ENCODE results near the gene GMDS. TPM values are rescaled to one million over a fixed set of nuclear protein-coding genes. Genes with fewer than 3 reads are reported as not detected.

The GMDS gene
- total RNA-seq, 1 donor from 2014 or later, result 7.2 TPM

GRCh38 chr6:1817033-1817761, 428.2 kb downstream of the GMDS start:
- no peak for TF ChIP-seq CTCF (IDR thresholded peaks at IDR 0.05; ENCODE audit: borderline replicate concordance)
- intact Hi-C loops (cut with micrococcal nuclease), result no loop called here
- H3K27ac ChIP-seq (replicated peaks), result peak overlapping the region; percentile 13

GRCh38 chr6:1815827-1816452, 429.5 kb downstream of the GMDS start:
- no peak for DNase-seq
- H3K4me1 ChIP-seq, result peaks cover 21% of the 10 kb centered on the region
- TF ChIP-seq CTCF (IDR thresholded peaks at IDR 0.05; ENCODE audit: borderline replicate concordance), result no peak
- H3K27ac ChIP-seq (replicated peaks), result no peak overlapping the region
- intact Hi-C loops (cut with micrococcal nuclease), result no loop called here
- no peaks in the 10 kb centered on the region for H3K9me3 ChIP-seq (replicated peaks)
- no peaks in the 10 kb centered on the region for H3K27me3 ChIP-seq (ENCODE audit: low read depth)
- no peaks in the 10 kb centered on the region for H3K36me3 ChIP-seq
- H3K4me3 ChIP-seq, result no peak overlapping the region

More at GRCh38 chr6:1817033-1817761, 428.2 kb downstream of the GMDS start:
- Histone ChIP-seq H3K4me3 (no peak overlapping the region), H3K36me3 (no peaks in the 10 kb centered on the region), H3K9me3 (replicated peaks) (no peaks in the 10 kb centered on the region), H3K27me3 (ENCODE audit: low read depth) (no peaks in the 10 kb centered on the region), H3K4me1 (peaks cover 33% of the 10 kb centered on the region)
- DNase-seq, result no peak

- Histone ChIP-seq H3K36me3 (no peaks in the 10 kb centered on the region), H3K4me1 (peaks cover 15% of the 10 kb centered on the region), H3K9me3 (replicated peaks) (no peaks in the 10 kb centered on the region), H3K4me3 (no peak overlapping the region), H3K27ac (replicated peaks) (no peak overlapping the region), H3K27me3 (ENCODE audit: low read depth) (no peaks in the 10 kb centered on the region)
- intact Hi-C loops (cut with micrococcal nuclease), result no loop called here
- DNase-seq, result no peak
- TF ChIP-seq CTCF (IDR thresholded peaks at IDR 0.05; ENCODE audit: borderline replicate concordance), result no peak
These were observed 431.1 kb downstream of the GMDS start for GRCh38 chr6:1814279-1814678.

- no peak for DNase-seq
- Histone ChIP-seq H3K27ac (replicated peaks) (no peak overlapping the region), H3K36me3 (no peaks in the 10 kb centered on the region), H3K4me3 (no peak overlapping the region), H3K9me3 (replicated peaks) (no peaks in the 10 kb centered on the region), H3K4me1 (peaks cover 11% of the 10 kb centered on the region), H3K27me3 (ENCODE audit: low read depth) (no peaks in the 10 kb centered on the region)
- intact Hi-C loops (cut with micrococcal nuclease), result no loop called here
- TF ChIP-seq CTCF (IDR thresholded peaks at IDR 0.05; ENCODE audit: borderline replicate concordance), result no peak
These were observed 432.9 kb downstream of the GMDS start for GRCh38 chr6:1812487-1812886.

- no peak for DNase-seq
- no peaks in the 10 kb centered on the region for H3K36me3 ChIP-seq
- TF ChIP-seq CTCF (IDR thresholded peaks at IDR 0.05; ENCODE audit: borderline replicate concordance), result no peak
- H3K4me3 ChIP-seq, result no peak overlapping the region
- H3K27ac ChIP-seq (replicated peaks), result no peak overlapping the region
- no peaks in the 10 kb centered on the region for H3K27me3 ChIP-seq (ENCODE audit: low read depth)
- intact Hi-C loops (cut with micrococcal nuclease), result no loop called here
- H3K4me1 ChIP-seq, result peaks cover 7% of the 10 kb centered on the region
- H3K9me3 ChIP-seq (replicated peaks), result no peaks in the 10 kb centered on the region
These were observed 433.4 kb downstream of the GMDS start for GRCh38 chr6:1812034-1812433.

All from left ventricle myocardium inferior (tissue), 1 donor.